GM12878 (cell line): ENCODE data around the gene SPC24. TPM values are rescaled to one million over a fixed set of nuclear protein-coding genes. Genes with fewer than 3 reads are reported as not detected.

Experiments used
- ATAC-seq: fragments of 200-7000 bp; cut with Tn5 transposase; 3 replicates; pipeline ENCODE4 v1.9.1; 2020; ENCODE audit warnings: mild to moderate bottlenecking, moderate library complexity
- BruUV-seq: library from RNA; stranded (reverse); fragments of 400-500 nt; replicated peaks from 2 replicates; lab custom pipeline; 2021; lab: Mats Ljungman, UMichigan
- CTCF ChIA-PET: fragments of 300-600 bp; sonication (Branson Sonifier 250); formaldehyde crosslinking; extraction: SDS; loops from one replicate; lab custom pipeline; 2021; ENCODE audit warnings: inconsistent platforms; lab: Yijun Ruan, JAX
- POLR2A ChIA-PET: fragments of 350-600 bp; formaldehyde crosslinking; extraction: SDS; loops from one replicate; lab custom pipeline; 2021; ENCODE audit warnings: inconsistent platforms; lab: Charles Lee
- RAD21 ChIA-PET: fragments of 300-600 bp; sonication (Branson Sonifier 250); formaldehyde crosslinking; loops from one replicate; lab custom pipeline; 2023; ENCODE audit warnings: antibody characterized with exemption; ENCODE audit not compliant: unreplicated experiment; lab: Charles Lee
- SMC1A ChIA-PET: fragments of 300-600 bp; sonication (Branson Sonifier 250); formaldehyde crosslinking; loops from one replicate; lab custom pipeline; 2023; ENCODE audit not compliant: unreplicated experiment, uncharacterized antibody; lab: Charles Lee
- DNase-seq: peaks from one replicate; pipeline ENCODE4 v3.0.0-alpha.2; 2011; ENCODE audit warnings: low read depth, low spot score
- FAIRE-seq: peaks from 3 replicates; lab custom pipeline; 2011; peaks lifted over from hg19 to GRCh38; lab: Jason Lieb, UNC
- H2AFZ ChIP-seq: 2 replicates; pipeline ENCODE4 v1.6.0; 2011; ENCODE audit warnings: low read depth, low read length, control low read depth; ENCODE audit not compliant: control insufficient read depth
- H3K27ac ChIP-seq: 2 replicates; pipeline ENCODE4 v1.5.1; 2011; ENCODE audit warnings: control low read depth; ENCODE audit not compliant: control insufficient read depth, insufficient read depth
- H3K27me3 ChIP-seq, 2 experiments: replicated peaks in 1 of 2; 2 replicates each; pipeline versions ENCODE4 v1.6.0 to v1.6.1; 2011; ENCODE audit warnings: low read length in 1 of 2; ENCODE audit not compliant: control insufficient read depth in 2 of 2, insufficient read depth in 2 of 2
- H3K36me3 ChIP-seq, 2 experiments: 2 replicates each; pipeline ENCODE4 v1.5.1; 2011; ENCODE audit warnings: low read length in 1 of 2; ENCODE audit not compliant: control insufficient read depth in 2 of 2, insufficient read depth in 2 of 2
- H3K4me1 ChIP-seq: 2 replicates; pipeline ENCODE4 v1.6.1; 2011; ENCODE audit warnings: mild to moderate bottlenecking, low read length, moderate library complexity, mixed read lengths; ENCODE audit not compliant: control insufficient read depth, insufficient read depth
- H3K4me2 ChIP-seq: 2 replicates; pipeline ENCODE4 v1.6.0; 2011; ENCODE audit warnings: control low read depth; ENCODE audit not compliant: control insufficient read depth, insufficient read depth
- H3K4me3 ChIP-seq: fragments of 200-600 bp; sonication (generic); 2 replicates; pipeline ENCODE4 v1.5.1; 2016
- H3K79me2 ChIP-seq: 2 replicates; pipeline ENCODE4 v1.6.0; 2011; ENCODE audit warnings: low read length; ENCODE audit not compliant: control insufficient read depth, insufficient read depth
- H3K9ac ChIP-seq: 2 replicates; pipeline ENCODE4 v1.8.0; 2011; ENCODE audit warnings: low read length, control low read depth, mixed read lengths; ENCODE audit not compliant: control insufficient read depth, insufficient read depth
- H3K9me3 ChIP-seq: replicated peaks from 3 replicates; pipeline ENCODE4 v1.5.1; 2011; ENCODE audit warnings: mild to moderate bottlenecking, low read length; ENCODE audit not compliant: control insufficient read depth, insufficient read depth
- H4K20me1 ChIP-seq: 2 replicates; pipeline ENCODE4 v1.6.0; 2011; ENCODE audit not compliant: control insufficient read depth, insufficient read depth
- BCLAF1 ChIP-seq: fragments of 450-650 bp; IDR thresholded peaks from 2 replicates; pipeline ENCODE4 v1.6.1; 2017; ENCODE audit warnings: antibody characterized with exemption, mild to moderate bottlenecking, moderate library complexity
- BMI1 ChIP-seq: fragments of 450-650 bp; IDR thresholded peaks from 2 replicates; pipeline ENCODE4 v1.6.1; 2016; ENCODE audit warnings: mild to moderate bottlenecking, moderate library complexity, borderline replicate concordance
- KDM1A ChIP-seq: fragments of 200-600 bp; sonication (generic); IDR thresholded peaks from 2 replicates; pipeline ENCODE4 v1.6.1; 2016; ENCODE audit warnings: borderline replicate concordance
- MEF2B ChIP-seq: fragments of 450-650 bp; IDR thresholded peaks from 2 replicates; pipeline ENCODE4 v1.6.1; 2018; ENCODE audit warnings: mild to moderate bottlenecking, moderate library complexity; ENCODE audit not compliant: partially characterized antibody, poor library complexity, severe bottlenecking
- MTA2 ChIP-seq: fragments of 450-650 bp; IDR thresholded peaks from 2 replicates; pipeline ENCODE4 v1.6.1; 2016; ENCODE audit warnings: low read depth, mild to moderate bottlenecking, moderate library complexity
- PML ChIP-seq: IDR thresholded peaks from 2 replicates; pipeline ENCODE4 v1.6.1; 2012; ENCODE audit warnings: low read length, inconsistent platforms
- RAD21 ChIP-seq: IDR thresholded peaks from 2 replicates; pipeline ENCODE4 v1.6.1; 2011; ENCODE audit warnings: mild to moderate bottlenecking, low read depth, low read length, moderate library complexity; ENCODE audit not compliant: insufficient read depth
- SMC3 ChIP-seq: IDR thresholded peaks from 2 replicates; pipeline ENCODE4 v1.6.1; 2011; ENCODE audit warnings: low read length, improper control_type of control experiment, borderline replicate concordance
- SUPT20H ChIP-seq: IDR thresholded peaks from 2 replicates; pipeline ENCODE4 v1.6.1; 2011; ENCODE audit warnings: low read depth, mild to moderate bottlenecking, low read length, moderate library complexity, borderline replicate concordance; ENCODE audit not compliant: control insufficient read depth
- TCF12 ChIP-seq: IDR thresholded peaks from 2 replicates; pipeline ENCODE4 v1.6.1; 2011; ENCODE audit warnings: low read depth, mild to moderate bottlenecking, low read length
- YY1 ChIP-seq: IDR thresholded peaks from 2 replicates; pipeline ENCODE4 v1.6.1; 2011; ENCODE audit warnings: low read depth, mild to moderate bottlenecking, low read length
- ZNF384 ChIP-seq: IDR thresholded peaks from 2 replicates; pipeline ENCODE4 v1.6.1; 2012; ENCODE audit warnings: low read depth, mild to moderate bottlenecking, low read length, improper control_type of control experiment, borderline replicate concordance
- WGBS: methylation state at CpG from one replicate; pipeline ENCODE4 v1.1.6; 2016; ENCODE audit warnings: low lambda C conversion rate; ENCODE audit not compliant: insufficient replicate concordance, insufficient coverage; ENCODE audit errors: missing lambda C conversion rate; 5-methylcytosine and 5-hydroxymethylcytosine counted together
- in situ Hi-C: fragments of 300-500 bp; cut with MboI; formaldehyde crosslinking; loops from 9 replicates; pipeline ENCODE4 v1.14.3; 2018; ENCODE audit warnings: mixed read lengths
- intact Hi-C: fragments of 100-400 bp; cut with micrococcal nuclease; formaldehyde crosslinking; loops from one replicate; pipeline ENCODE4 v1.14.2; 2022; ENCODE audit not compliant: unreplicated experiment
- polyA plus RNA-seq, 11 experiments: library from polyadenylated mRNA; depleted of rRNA in 4 of 11; unstranded in 6 of 11; stranded (reverse) in 5 of 11; fragments of >200 nt; fragmentation: Nextera tagmentation in 4 of 11; fragmentation: Illumina TruSeq in 1 of 11; extraction: Ambion mirVana in 4 of 11; extraction: Trizol in 1 of 11; gene quantifications; 1 replicate in 1 of 11; 2 replicates in 10 of 11; pipeline versions ENCODE4 v1.2.1 to v1.2.3, GENCODE V29; 2011 to 2016; ENCODE audit warnings: inconsistent platforms in 2 of 11, missing spikeins in 2 of 11, low read depth in 1 of 11
- total RNA-seq, 4 experiments: library from RNA; depleted of rRNA in 3 of 4; stranded (reverse); fragments of >200 nt in 3 of 4; fragmentation: Illumina TruSeq in 1 of 4; extraction: Trizol in 1 of 4; gene quantifications; 2 replicates each; pipeline versions ENCODE4 v1.2.1 to v1.2.3, GENCODE V29; 2013 to 2021
- TF ChIP-seq, protein P1 (sequence below): fragments of 450-650 bp; IDR thresholded peaks from 2 replicates; pipeline ENCODE4 v1.6.1; 2018; ENCODE audit warnings: borderline replicate concordance, mild to moderate bottlenecking; ENCODE audit not compliant: partially characterized antibody
- TF ChIP-seq, protein P2 (sequence below), 3 experiments: IDR thresholded peaks in 2 of 3; conservative IDR thresholded peaks in 1 of 3; 2 replicates each; pipeline ENCODE4 v1.5.1; 2011; ENCODE audit warnings: low read depth in 3 of 3, low read length in 3 of 3, mild to moderate bottlenecking in 3 of 3, control low read depth in 2 of 3, moderate library complexity in 2 of 3, inconsistent platforms in 1 of 3, mixed read lengths in 1 of 3; ENCODE audit not compliant: control insufficient read depth in 2 of 3, insufficient read depth in 1 of 3; ENCODE audit errors: extremely low read depth in 1 of 3

The SPC24 gene
- total and polyA plus RNA-seq, 10 of the 15 experiments (the other 5 are each of a cell fraction or from before 2014, with no cell fraction given): 9.4 to 72.6 (median 40.7) TPM

DNA sequence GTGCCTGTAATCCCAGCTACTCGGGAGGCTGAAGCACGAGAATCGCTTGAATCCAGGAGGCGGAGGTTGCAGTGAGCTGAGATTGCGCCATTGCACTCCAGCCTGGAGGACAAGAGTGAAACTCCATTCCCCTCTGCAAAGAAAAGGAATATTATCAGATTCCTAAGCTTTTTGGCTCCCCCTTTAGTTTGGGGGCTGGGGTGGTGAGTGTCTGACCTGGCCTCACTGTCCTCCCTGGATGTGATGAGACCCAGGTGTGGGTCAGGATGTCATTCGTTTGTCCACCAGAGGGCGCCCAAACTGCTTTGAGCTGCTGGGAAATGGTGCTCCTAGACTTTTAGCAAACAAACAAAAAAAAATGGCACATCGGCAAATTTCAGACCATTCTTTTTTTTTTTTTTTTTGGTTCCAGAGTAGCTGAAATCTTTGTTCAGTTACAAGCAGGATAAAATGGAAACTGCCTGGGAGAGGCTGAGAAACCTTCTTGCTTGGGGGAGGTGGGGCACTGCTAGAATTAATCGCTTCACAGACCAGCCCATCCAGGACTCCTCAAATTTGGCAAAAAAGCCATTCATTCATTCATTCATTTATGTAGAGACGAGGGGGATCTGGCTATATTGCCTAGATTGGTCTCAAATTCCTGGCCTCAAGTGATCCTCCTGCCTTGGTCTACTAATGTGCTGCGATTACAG, 29.4 kb downstream of the SPC24 start:
- TF ChIP-seq SUPT20H: no peak
- TF ChIP-seq PML: no peak
- TF ChIP-seq RAD21: peak; percentile 49
- no peak for TF ChIP-seq BMI1
- TF ChIP-seq, protein P1, sequence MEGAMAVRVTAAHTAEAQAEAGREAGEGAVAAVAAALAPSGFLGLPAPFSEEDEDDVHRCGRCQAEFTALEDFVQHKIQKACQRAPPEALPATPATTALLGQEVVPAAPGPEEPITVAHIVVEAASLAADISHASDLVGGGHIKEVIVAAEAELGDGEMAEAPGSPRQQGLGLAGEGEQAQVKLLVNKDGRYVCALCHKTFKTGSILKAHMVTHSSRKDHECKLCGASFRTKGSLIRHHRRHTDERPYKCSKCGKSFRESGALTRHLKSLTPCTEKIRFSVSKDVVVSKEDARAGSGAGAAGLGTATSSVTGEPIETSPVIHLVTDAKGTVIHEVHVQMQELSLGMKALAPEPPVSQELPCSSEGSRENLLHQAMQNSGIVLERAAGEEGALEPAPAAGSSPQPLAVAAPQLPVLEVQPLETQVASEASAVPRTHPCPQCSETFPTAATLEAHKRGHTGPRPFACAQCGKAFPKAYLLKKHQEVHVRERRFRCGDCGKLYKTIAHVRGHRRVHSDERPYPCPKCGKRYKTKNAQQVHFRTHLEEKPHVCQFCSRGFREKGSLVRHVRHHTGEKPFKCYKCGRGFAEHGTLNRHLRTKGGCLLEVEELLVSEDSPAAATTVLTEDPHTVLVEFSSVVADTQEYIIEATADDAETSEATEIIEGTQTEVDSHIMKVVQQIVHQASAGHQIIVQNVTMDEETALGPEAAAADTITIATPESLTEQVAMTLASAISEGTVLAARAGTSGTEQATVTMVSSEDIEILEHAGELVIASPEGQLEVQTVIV: no peak
- peak; percentile 53 for TF ChIP-seq SMC3
- TF ChIP-seq KDM1A: no peak
- peak; percentile 55; the same call in 1 of the 2 replicates for TF ChIP-seq ZNF384
- TF ChIP-seq TCF12: peak; percentile 50; the same call in 1 of the 2 replicates
- TF ChIP-seq MEF2B: no peak
- no peak for TF ChIP-seq MTA2
- TF ChIP-seq, protein P2, sequence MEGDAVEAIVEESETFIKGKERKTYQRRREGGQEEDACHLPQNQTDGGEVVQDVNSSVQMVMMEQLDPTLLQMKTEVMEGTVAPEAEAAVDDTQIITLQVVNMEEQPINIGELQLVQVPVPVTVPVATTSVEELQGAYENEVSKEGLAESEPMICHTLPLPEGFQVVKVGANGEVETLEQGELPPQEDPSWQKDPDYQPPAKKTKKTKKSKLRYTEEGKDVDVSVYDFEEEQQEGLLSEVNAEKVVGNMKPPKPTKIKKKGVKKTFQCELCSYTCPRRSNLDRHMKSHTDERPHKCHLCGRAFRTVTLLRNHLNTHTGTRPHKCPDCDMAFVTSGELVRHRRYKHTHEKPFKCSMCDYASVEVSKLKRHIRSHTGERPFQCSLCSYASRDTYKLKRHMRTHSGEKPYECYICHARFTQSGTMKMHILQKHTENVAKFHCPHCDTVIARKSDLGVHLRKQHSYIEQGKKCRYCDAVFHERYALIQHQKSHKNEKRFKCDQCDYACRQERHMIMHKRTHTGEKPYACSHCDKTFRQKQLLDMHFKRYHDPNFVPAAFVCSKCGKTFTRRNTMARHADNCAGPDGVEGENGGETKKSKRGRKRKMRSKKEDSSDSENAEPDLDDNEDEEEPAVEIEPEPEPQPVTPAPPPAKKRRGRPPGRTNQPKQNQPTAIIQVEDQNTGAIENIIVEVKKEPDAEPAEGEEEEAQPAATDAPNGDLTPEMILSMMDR (IDR thresholded peaks at IDR 0.05 in 2 of 3, conservative IDR thresholded peaks at IDR 0.05 in 1 of 3; ENCODE audit: control insufficient read depth in 2 of 3, extremely low read depth in 1 of 3, insufficient read depth in 1 of 3, low read depth in 3 of 3, low read length in 3 of 3): peak; percentile 75 to 80 (median 78)
- TF ChIP-seq YY1: 0 out of 2 replicates have a peak, but pooled peaks have one; percentile 50
- TF ChIP-seq BCLAF1: no peak
- intact Hi-C loops: loop anchor here (1.0 to 2.0 kb wide), 2 partner anchors 79 to 90 kb away; no protein-coding TSS in a partner anchor
- ATAC-seq: peak; percentile 86
- in situ Hi-C loops: no loop called here
- Histone ChIP-seq H3K4me1 (no peaks in the 10 kb centered on the region), H3K4me2 (no peak overlapping the region), H3K4me3 (no peak overlapping the region), H4K20me1 (no peaks in the 10 kb centered on the region), H3K9ac (no peak overlapping the region), H3K36me3 (peaks cover 30 to 35% of the 10 kb centered on the region in 2 experiments; a peak in 3 of 4 replicates), H2AFZ (no peak overlapping the region), H3K27ac (no peak overlapping the region), H3K9me3 (no peaks in the 10 kb centered on the region), H3K79me2 (no peaks in the 10 kb centered on the region), H3K27me3 (no peaks in the 10 kb centered on the region)
- no peak for DNase-seq
- CTCF ChIA-PET: interaction anchor here (0.6 to 3.1 kb wide), 28 partner anchors 11 to 196 kb away, joined by 3 to 22 read pairs (median 4); partner anchors contain the start of genes ANGPTL8 and SPC24
- RAD21 ChIA-PET: interaction anchor here (0.7 to 3.3 kb wide), 9 partner anchors 54 to 190 kb away, joined by 3 to 14 read pairs (median 4); no protein-coding TSS in a partner anchor
- no peak for FAIRE-seq
- WGBS: 66% methylated on average over 10 of the region's 11 CpGs
- SMC1A ChIA-PET: interaction anchor here (0.6 to 1.7 kb wide), 9 partner anchors 30 to 192 kb away, joined by 3 to 7 read pairs (median 4); no protein-coding TSS in a partner anchor
- no TSS peak for BruUV-seq
- POLR2A ChIA-PET: interaction anchor here (0.6 kb wide), 2 partner anchors 24 to 41 kb away, joined by 3 read pairs; no protein-coding TSS in a partner anchor
